H1 (cell line): Measurements from ENCODE around the gene FBXO47. TPM values are rescaled to one million over a fixed set of nuclear protein-coding genes. Genes with fewer than 3 reads are reported as not detected.

Experiments
- CTCF ChIA-PET: fragments of 300-600 bp; sonication (Branson Sonifier 250); formaldehyde crosslinking; loops from one replicate; lab custom pipeline; 2021; ENCODE audit not compliant: partially characterized antibody; lab: Charles Lee
- POLR2A ChIA-PET: fragments of 300-600 bp; sonication (Branson Sonifier 250); formaldehyde crosslinking; loops from one replicate; lab custom pipeline; 2021; ENCODE audit warnings: inconsistent platforms; ENCODE audit not compliant: partially characterized antibody; lab: Charles Lee
- DNase-seq, 2 experiments: peaks; one replicate each; pipeline versions ENCODE4 v3.0.0 to v3.0.0-alpha.2; 2010 to 2022; ENCODE audit warnings: low spot score in 2 of 2, low read depth in 1 of 2, mixed read lengths in 1 of 2
- FAIRE-seq: peaks from 2 replicates; lab custom pipeline; 2011; peaks lifted over from hg19 to GRCh38; lab: Jason Lieb, UNC
- H2AFZ ChIP-seq: 2 replicates; pipeline ENCODE4 v1.8.1; 2012; ENCODE audit warnings: low read length, inconsistent platforms
- H2AK5ac ChIP-seq: 2 replicates; pipeline ENCODE4 v1.6.1; 2013; ENCODE audit warnings: low read depth, low read length
- H2BK120ac ChIP-seq: replicated peaks from 2 replicates; pipeline ENCODE3; 2013; ENCODE audit warnings: low read depth, low read length, inconsistent platforms
- H2BK12ac ChIP-seq: 2 replicates; pipeline ENCODE4 v1.6.1; 2013; ENCODE audit warnings: low read depth, low read length
- H2BK15ac ChIP-seq: 2 replicates; pipeline ENCODE4 v1.6.1; 2013; ENCODE audit warnings: low read length
- H2BK20ac ChIP-seq: 2 replicates; pipeline ENCODE4 v1.6.1; 2013; ENCODE audit warnings: low read length
- H2BK5ac ChIP-seq: 2 replicates; pipeline ENCODE4 v1.6.1; 2013; ENCODE audit warnings: low read depth, low read length
- H3K14ac ChIP-seq: 2 replicates; pipeline ENCODE4 v1.6.1; 2013; ENCODE audit warnings: inconsistent platforms; ENCODE audit not compliant: insufficient read length
- H3K18ac ChIP-seq: 2 replicates; pipeline ENCODE4 v1.6.1; 2013; ENCODE audit warnings: low read length; ENCODE audit errors: extremely low read depth
- H3K23ac ChIP-seq: 2 replicates; pipeline ENCODE4 v1.6.1; 2013; ENCODE audit warnings: inconsistent platforms; ENCODE audit not compliant: insufficient read length
- H3K23me2 ChIP-seq: 2 replicates; pipeline ENCODE4 v1.6.1; 2013; ENCODE audit warnings: low read depth, low read length
- H3K27ac ChIP-seq: 2 replicates; pipeline ENCODE4 v1.6.1; 2011; ENCODE audit warnings: low read depth, low read length, inconsistent platforms
- H3K27me3 ChIP-seq, 4 experiments: replicated peaks in 1 of 4; 1 replicate in 1 of 4; 2 replicates in 3 of 4; pipeline versions ENCODE4 v1.6.1 to v1.8.1; 2011 to 2013; ENCODE audit warnings: low read length in 3 of 4, mild to moderate bottlenecking in 3 of 4, inconsistent platforms in 2 of 4, mixed read lengths in 2 of 4, moderate library complexity in 1 of 4; ENCODE audit not compliant: control insufficient read depth in 3 of 4, insufficient read depth in 3 of 4; ENCODE audit errors: extremely low read depth in 1 of 4
- H3K36me3 ChIP-seq, 4 experiments: 2 replicates each; pipeline versions ENCODE4 v1.6.1 to v1.8.1; 2011 to 2013; ENCODE audit warnings: mild to moderate bottlenecking in 4 of 4, low read length in 3 of 4, moderate library complexity in 2 of 4, control low read depth in 1 of 4, inconsistent platforms in 1 of 4; ENCODE audit not compliant: insufficient read depth in 4 of 4, control insufficient read depth in 2 of 4
- H3K4ac ChIP-seq: replicated peaks from 2 replicates; pipeline ENCODE3; 2013; ENCODE audit warnings: low read length, low read depth, mixed read lengths, inconsistent platforms; ENCODE audit not compliant: insufficient read length
- H3K4me1 ChIP-seq, 4 experiments: replicated peaks in 1 of 4; 1 replicate in 1 of 4; 2 replicates in 3 of 4; pipeline versions ENCODE4 v1.6.1 to v1.8.1; 2011 to 2013; ENCODE audit warnings: low read length in 3 of 4, inconsistent platforms in 2 of 4, mixed read lengths in 1 of 4; ENCODE audit not compliant: insufficient read depth in 4 of 4, control insufficient read depth in 3 of 4
- H3K4me2 ChIP-seq, 2 experiments: 2 replicates each; pipeline versions ENCODE4 v1.6.1 to v1.8.1; 2011 to 2013; ENCODE audit warnings: low read depth in 2 of 2, low read length in 2 of 2, control low read depth in 1 of 2, inconsistent platforms in 1 of 2, mild to moderate bottlenecking in 1 of 2; ENCODE audit not compliant: insufficient read depth in 1 of 2
- H3K4me3 ChIP-seq, 4 experiments: fragments of 200-600, 300-600 bp in 1 of 4; sonication (generic), shearing (Covaris generic), sonication (Bioruptor Twin) in 1 of 4; 2 replicates each; pipeline versions ENCODE4 v1.5.1 to v1.8.1; 2011 to 2016; ENCODE audit warnings: low read length in 4 of 4, low read depth in 3 of 4, control low read depth in 2 of 4, inconsistent platforms in 2 of 4, mild to moderate bottlenecking in 2 of 4, mixed read lengths in 1 of 4, moderate library complexity in 1 of 4; ENCODE audit not compliant: insufficient read depth in 2 of 4; ENCODE audit errors: extremely low read depth in 1 of 4
- H3K56ac ChIP-seq: replicated peaks from 2 replicates; pipeline ENCODE3; 2013; ENCODE audit warnings: low read depth, mild to moderate bottlenecking, mixed read lengths, low read length, inconsistent platforms; ENCODE audit not compliant: insufficient read length
- H3K79me1 ChIP-seq: 2 replicates; pipeline ENCODE4 v1.6.1; 2013; ENCODE audit warnings: low read depth, low read length, control low read depth
- H3K79me2 ChIP-seq, 2 experiments: 2 replicates each; pipeline versions ENCODE4 v1.6.1 to v1.8.1; 2012 to 2013; ENCODE audit warnings: low read length in 2 of 2, mild to moderate bottlenecking in 2 of 2, inconsistent platforms in 1 of 2; ENCODE audit not compliant: insufficient read depth in 2 of 2, control insufficient read depth in 1 of 2
- H3K9ac ChIP-seq, 4 experiments: replicated peaks in 1 of 4; 1 replicate in 1 of 4; 2 replicates in 3 of 4; pipeline versions ENCODE4 v1.6.1 to v1.8.1; 2011 to 2013; ENCODE audit warnings: low read depth in 3 of 4, low read length in 3 of 4, control low read depth in 2 of 4, mild to moderate bottlenecking in 2 of 4, moderate library complexity in 2 of 4, inconsistent platforms in 1 of 4; ENCODE audit errors: extremely low read depth in 1 of 4
- H3K9me3 ChIP-seq, 2 experiments: 2 replicates each; pipeline versions ENCODE4 v1.6.1 to v1.8.1; 2012 to 2013; ENCODE audit warnings: mild to moderate bottlenecking in 2 of 2, moderate library complexity in 2 of 2, control low read depth in 1 of 2, inconsistent platforms in 1 of 2, low read depth in 1 of 2, low read length in 1 of 2, mixed read lengths in 1 of 2; ENCODE audit not compliant: insufficient read depth in 2 of 2
- H4K20me1 ChIP-seq, 2 experiments: replicated peaks in 1 of 2; 2 replicates each; pipeline versions ENCODE3 to v1.8.1; 2011 to 2013; ENCODE audit warnings: inconsistent platforms in 2 of 2, low read length in 2 of 2, mild to moderate bottlenecking in 1 of 2; ENCODE audit not compliant: insufficient read depth in 2 of 2, control insufficient read depth in 1 of 2
- H4K5ac ChIP-seq: 2 replicates; pipeline ENCODE4 v1.6.1; 2013; ENCODE audit warnings: low read length, low read depth, mixed read lengths, inconsistent platforms; ENCODE audit not compliant: insufficient read length
- H4K8ac ChIP-seq: 2 replicates; pipeline ENCODE4 v1.8.0; 2013; ENCODE audit warnings: mild to moderate bottlenecking, moderate library complexity, low read length, inconsistent platforms; ENCODE audit not compliant: insufficient read depth; ENCODE audit errors: extremely low read depth
- H4K91ac ChIP-seq: replicated peaks from 2 replicates; pipeline ENCODE3; 2013; ENCODE audit warnings: low read length, mixed read lengths, inconsistent platforms; ENCODE audit not compliant: insufficient read length
- BACH1 ChIP-seq: IDR thresholded peaks from 2 replicates; pipeline ENCODE4 v1.6.1; 2012; ENCODE audit warnings: low read length, improper control_type of control experiment
- WGBS, 2 experiments: shearing (Covaris generic) in 1 of 2; methylation state at CpG; one replicate each; pipeline versions ENCODE4 v1.1.6 to v1.1.7; 2013 to 2015; ENCODE audit warnings: low lambda C conversion rate in 2 of 2, mixed read lengths in 2 of 2, inconsistent platforms in 1 of 2, low coverage in 1 of 2, missing lambda C conversion rate in 1 of 2; ENCODE audit not compliant: insufficient replicate concordance in 2 of 2, insufficient coverage in 1 of 2, insufficient read length in 1 of 2; ENCODE audit errors: extremely low coverage in 1 of 2, missing lambda C conversion rate in 1 of 2; 5-methylcytosine and 5-hydroxymethylcytosine counted together
- polyA plus RNA-seq, 7 experiments: library from polyadenylated mRNA; depleted of rRNA in 3 of 7; stranded (reverse) in 5 of 7; unstranded in 2 of 7; fragments of >200 nt in 5 of 7; fragments of 200-250 nt in 2 of 7; gene quantifications; 1 replicate in 5 of 7; 2 replicates in 1 of 7; 4 replicates in 1 of 7; pipeline versions ENCODE4 v1.2.1 to v1.2.3, GENCODE V29; 2011 to 2013; ENCODE audit warnings: missing spikeins in 2 of 7, mixed read lengths in 2 of 7
- total RNA-seq: library from RNA; stranded (reverse); fragmentation: NEBNext Ultra II Directional; extraction: Animal tissue kit (Norgen Biotek cat#: 25700); gene quantifications from 2 replicates; pipeline ENCODE4 v1.2.1, GENCODE V29; 2021

Gene FBXO47
- total and polyA plus RNA-seq, 2 of the 8 experiments (the other 6 are each of a cell fraction or from before 2014, with no cell fraction given): not detected

GRCh38 chr17:38943607-38944006, 23.6 kb downstream of the FBXO47 start:
- no peak overlapping the region for H3K23ac ChIP-seq
- H4K5ac ChIP-seq: no peak overlapping the region

More at GRCh38 chr17:38943607-38944006, 23.6 kb downstream of the FBXO47 start:
- DNase-seq: no peak
- H2BK20ac ChIP-seq: no peak overlapping the region
- H3K36me3 ChIP-seq: no peaks in the 10 kb centered on the region
- no peaks in the 10 kb centered on the region for H3K27me3 ChIP-seq
- no peak for FAIRE-seq
- H3K4me1 ChIP-seq: no peaks in the 10 kb centered on the region
- no peak overlapping the region for H3K56ac ChIP-seq
- no peaks in the 10 kb centered on the region; a peak in 1 of 4 replicates for H3K9me3 ChIP-seq
- H3K79me2 ChIP-seq: no peaks in the 10 kb centered on the region
- no peak overlapping the region for H3K14ac ChIP-seq
- no peak overlapping the region for H2AK5ac ChIP-seq
- H2BK12ac ChIP-seq: no peak overlapping the region
- H3K27ac ChIP-seq: no peak overlapping the region
- H3K4ac ChIP-seq: no peak overlapping the region
- 79% methylated on average over 8 of the region's 8 CpGs; no CpG with 5 or more reads in 1 of the 2 experiments for WGBS, 2 experiments
- no peak overlapping the region for H3K9ac ChIP-seq
- H2BK15ac ChIP-seq: no peak overlapping the region
- H2BK120ac ChIP-seq: no peak overlapping the region
- H2AFZ ChIP-seq: no peak overlapping the region
- ChIA-PET CTCF (interaction anchor here (0.6 to 1.4 kb wide), 5 partner anchors 19 to 142 kb away, joined by 3 to 6 read pairs (median 3); partner anchors contain the start of genes FBXO47 and LASP1NB), POLR2A (interaction anchor here (0.7 to 1.2 kb wide), 2 partner anchors 18 to 261 kb away, joined by 3 to 4 read pairs; partner anchors contain the start of gene LASP1NB)
- H4K8ac ChIP-seq: no peak overlapping the region
- H3K18ac ChIP-seq: no peak overlapping the region
- no peak overlapping the region for H3K4me2 ChIP-seq
- H3K4me3 ChIP-seq: no peak overlapping the region
- TF ChIP-seq BACH1: no peak
- no peak overlapping the region for H4K91ac ChIP-seq
- no peaks in the 10 kb centered on the region for H3K79me1 ChIP-seq
- no peaks in the 10 kb centered on the region for H3K23me2 ChIP-seq
- no peaks in the 10 kb centered on the region for H4K20me1 ChIP-seq
- no peak overlapping the region for H2BK5ac ChIP-seq
